HG03108 (cell line): ENCODE results near the gene MAP3K3.
"Not testable (repeated sequence)": the region's sequence is repeated elsewhere in the genome, so short reads cannot be mapped to it uniquely, and the experiment has no call there.

Experiments used
- ATAC-seq: cut with Tn5 transposase; IDR thresholded peaks from one replicate; pipeline ENCODE4 v1.9.1; 2021; ENCODE audit warnings: moderate library complexity; ENCODE audit not compliant: unreplicated experiment

MAP3K3 gene

DNA sequence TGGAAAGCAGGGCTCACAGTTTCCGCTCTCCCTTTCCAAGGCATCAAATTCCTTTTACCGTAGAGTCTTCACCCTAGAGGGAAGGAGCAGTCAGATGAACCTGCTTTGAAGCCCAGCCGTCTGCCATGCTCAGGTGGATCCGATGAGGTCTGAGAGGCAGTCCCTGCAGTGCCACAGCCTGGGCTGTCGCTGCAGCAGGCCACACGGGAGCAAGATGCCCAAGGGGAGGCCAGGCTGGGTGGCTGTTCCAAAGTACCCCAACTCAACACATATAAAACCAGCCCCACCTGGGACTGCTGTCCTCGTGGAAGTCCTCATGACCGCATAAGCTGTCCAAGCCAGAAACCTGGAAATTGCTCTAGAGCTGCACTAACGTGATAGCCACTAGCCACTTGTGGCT is 82.6 kb downstream of the MAP3K3 start:
- ATAC-seq = no peak

DNA sequence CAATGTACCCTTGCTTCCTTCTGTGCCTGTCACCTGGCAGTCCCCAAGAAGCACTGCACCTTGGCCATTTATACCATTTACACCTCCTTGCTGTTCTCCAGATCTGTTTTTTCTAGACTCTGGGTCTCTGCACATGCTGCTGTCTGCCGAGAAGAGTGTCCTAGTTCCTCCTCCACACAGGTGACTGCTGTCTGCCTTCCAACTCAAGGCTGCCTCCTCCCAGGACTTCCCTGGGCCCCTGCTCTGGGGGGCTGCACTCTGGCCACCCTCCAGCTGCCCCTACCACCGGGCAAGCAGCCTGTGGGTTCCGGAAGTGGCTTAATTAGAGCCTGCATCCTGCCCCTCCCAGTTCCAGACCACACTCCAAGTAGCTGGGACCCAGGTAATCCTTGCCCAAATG is 83.4 kb downstream of the MAP3K3 start:
- no peak for ATAC-seq

DNA sequence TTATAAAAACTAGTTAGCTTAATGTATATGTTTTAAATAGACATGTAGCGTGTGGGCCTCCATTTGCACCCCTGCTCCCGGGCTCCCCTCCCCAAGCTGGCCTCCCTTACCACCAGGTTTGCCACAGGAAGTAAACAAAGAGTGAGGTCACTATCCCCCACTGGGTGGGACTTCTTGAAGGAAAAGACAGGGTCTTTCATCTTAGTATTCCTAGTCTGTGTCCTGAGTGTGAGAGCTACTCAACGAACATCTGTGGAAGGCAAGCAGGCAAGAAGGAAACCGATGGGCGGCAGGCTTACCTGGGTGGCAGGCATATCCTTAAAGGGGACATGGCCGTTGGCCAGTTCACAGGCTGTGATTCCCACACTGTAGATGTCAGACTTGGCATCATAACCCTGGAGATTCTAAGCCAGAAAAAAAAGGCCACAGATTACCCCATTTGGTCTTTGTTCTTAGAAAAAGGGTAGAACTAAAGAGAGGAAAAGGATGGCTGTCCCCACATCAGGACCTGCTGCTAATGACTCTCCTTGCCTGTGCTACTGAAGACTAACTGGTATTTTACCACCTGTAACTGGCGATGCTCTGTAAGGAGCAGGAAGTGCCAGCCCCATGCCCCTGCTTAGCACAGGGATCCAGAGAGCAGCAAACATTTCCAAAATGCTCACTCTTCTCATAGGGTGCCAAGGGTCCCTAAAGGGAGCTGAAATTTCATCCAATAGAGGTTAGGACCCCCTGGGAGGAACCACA is 84.3 kb downstream of the MAP3K3 start:
- ATAC-seq = no peak

DNA sequence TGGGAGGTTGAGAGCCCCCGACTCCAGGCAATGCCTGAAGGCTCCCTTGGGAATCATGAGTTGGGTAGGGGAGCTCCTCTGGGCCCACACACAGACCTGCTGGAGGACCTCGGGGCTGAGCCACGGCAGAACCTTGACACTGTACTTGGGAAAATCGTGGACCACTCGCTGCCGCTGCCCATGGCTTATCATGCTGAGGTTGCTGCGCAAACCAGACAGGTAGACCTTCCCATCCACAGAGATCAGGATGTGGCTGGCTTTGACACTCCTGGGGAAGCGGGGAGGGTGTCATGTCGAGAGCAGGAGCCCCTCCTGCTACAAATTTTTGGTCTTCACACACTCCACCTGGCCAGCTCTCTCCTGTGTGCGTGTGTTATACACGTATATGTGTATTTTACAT is 84.9 kb downstream of the MAP3K3 start:
- ATAC-seq = no peak

DNA sequence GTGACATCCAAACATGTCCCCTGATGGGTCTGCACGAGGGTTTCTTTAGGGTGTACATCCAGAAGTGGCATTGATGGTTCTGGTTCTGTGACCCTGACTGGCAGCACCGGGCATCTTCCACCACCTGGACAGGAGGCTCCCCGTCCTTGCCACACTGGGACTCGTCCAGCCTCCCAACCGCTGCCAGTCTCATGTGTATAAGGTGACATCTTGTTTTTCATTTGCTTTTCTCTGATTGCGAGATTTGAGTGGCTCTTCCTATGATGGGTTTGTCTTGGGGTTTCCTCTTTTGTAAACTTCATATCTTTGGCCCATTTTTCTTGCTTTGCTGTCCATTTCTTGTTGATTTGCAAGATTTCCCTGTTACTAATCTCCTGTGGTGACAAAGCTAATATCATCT is 86.9 kb downstream of the MAP3K3 start:
- no peak for ATAC-seq

DNA sequence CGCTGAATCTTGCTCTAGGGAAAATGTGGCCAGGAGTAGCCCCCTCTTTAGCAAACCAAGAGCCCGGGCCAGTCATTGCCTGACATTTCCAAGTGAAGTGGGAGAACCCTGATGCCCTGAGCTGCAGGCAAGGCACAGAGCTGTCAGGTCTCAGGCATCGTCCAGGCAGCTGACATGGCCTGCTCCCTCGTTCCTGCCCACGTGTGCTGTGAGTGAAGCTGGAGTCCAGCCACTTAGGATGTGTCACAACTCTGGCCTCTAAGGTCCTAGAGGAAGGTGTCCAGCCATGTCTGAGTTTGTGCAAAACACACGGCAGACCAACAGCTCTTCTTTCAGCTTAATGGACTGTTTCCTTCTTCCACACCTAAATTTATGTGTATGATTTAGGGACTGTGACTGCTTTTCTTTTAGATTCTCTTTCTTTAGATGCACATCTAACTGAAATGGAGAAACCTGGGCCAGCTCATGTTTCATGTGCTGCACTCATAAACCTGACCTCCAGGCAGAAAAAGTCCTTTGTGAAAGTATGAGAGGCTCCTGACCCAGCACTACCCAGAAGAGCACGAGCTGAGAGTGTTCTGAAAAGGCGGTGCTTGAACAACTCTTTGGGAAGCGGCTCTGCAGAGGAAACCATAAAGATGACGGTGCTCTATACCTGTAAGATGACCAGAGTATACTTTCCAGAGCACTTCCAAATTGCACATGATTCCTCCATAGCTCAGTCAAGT is 92.5 kb downstream of the MAP3K3 start:
- no peak for ATAC-seq

DNA sequence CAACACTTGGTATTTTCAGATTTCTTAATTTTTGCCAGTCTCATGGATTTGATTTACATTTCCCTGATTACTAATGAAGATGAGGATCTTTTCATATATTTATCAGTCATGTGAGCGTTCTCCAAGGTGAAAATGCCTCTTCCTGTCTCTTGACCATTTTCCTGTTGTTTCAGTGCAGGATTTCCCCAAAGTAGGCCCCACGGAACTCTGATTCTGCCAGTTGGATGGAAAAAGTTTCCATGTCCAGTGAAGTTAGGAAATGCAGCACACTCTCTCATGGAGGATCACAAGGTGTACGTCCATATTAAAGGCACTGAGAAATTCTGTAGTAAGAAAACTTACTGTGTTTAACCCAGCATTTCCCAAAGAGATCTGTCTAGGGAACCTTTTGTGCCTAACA is 94.2 kb downstream of the MAP3K3 start:
- ATAC-seq = no peak

DNA sequence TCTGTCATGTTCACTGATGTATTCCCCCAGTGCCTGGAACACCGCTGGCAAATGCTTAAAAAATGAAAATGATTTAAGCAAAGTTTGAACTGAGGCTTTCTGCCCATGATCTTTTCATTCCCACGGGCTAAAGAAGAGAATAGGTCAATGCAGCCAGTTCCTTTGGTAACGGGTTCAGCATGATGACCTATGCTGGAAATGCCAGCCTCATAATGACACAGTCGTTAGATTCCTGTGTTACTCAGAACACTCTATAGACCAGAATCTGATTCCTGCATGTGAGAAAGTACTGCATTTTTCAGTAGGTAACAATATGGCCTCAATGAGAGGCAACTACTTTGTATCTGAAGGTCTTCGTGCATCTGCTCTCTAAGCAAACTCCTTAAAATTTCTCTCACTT is 96.8 kb downstream of the MAP3K3 start:
- ATAC-seq = no peak

DNA sequence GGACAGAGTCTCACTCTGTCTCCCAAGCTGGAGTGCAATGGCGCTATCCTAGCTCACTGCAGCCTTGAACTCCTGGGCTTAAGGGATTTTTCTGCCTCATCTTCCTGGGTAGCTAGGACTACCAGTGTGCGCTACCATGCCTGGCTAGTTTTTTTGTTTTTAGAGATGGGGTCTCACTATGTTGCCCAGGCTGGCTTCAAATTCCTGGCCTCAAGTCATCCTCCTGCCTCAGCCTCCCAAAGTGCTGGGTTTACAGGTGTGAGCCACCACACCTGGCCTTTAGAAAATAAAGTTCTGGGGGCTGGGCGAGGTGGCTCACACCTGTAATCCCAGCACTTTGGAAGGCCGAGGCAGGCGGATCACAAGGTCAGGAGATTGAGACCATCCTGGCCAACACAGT is 98.0 kb downstream of the MAP3K3 start:
- not testable (repeated sequence) for ATAC-seq

DNA sequence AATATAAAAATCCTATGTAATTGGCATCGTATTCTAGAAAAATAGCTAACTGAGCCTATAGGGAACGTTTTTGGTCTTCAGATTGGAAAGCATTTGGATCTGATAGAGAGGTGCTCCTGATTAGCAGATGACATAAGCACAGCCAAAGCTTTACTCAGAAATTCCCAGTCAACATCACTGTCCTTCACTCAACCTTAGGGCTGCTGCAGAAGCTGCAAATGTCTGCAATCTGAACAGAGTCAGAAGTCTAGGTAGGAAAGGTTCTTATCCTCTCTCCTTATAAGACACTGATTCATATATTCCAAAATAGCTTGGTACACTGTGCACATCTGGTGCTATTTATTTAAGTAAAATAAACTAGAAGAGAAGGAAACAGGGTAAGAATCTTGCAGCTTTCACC is 100.2 kb downstream of the MAP3K3 start:
- ATAC-seq = no peak

DNA sequence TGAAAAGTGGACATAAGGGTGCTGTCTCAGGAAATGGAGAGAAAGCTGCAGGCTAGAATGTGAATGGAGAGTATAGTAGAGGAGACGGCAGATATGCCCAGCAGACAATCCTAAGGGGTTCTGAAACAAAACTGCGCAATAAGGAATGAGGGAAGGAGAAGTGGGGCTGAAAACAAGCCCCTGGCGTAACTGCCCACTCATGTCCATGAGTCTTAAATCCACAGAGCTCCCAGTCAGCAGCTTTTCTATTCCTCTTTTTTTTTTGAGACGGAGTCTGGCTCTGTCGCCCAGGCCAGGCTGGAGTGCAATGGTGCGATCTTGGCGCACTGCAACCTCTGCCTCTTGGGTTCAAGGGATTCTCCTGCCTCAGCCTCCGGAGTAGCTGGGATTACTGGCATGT is 113.5 kb downstream of the MAP3K3 start:
- ATAC-seq = no peak

DNA sequence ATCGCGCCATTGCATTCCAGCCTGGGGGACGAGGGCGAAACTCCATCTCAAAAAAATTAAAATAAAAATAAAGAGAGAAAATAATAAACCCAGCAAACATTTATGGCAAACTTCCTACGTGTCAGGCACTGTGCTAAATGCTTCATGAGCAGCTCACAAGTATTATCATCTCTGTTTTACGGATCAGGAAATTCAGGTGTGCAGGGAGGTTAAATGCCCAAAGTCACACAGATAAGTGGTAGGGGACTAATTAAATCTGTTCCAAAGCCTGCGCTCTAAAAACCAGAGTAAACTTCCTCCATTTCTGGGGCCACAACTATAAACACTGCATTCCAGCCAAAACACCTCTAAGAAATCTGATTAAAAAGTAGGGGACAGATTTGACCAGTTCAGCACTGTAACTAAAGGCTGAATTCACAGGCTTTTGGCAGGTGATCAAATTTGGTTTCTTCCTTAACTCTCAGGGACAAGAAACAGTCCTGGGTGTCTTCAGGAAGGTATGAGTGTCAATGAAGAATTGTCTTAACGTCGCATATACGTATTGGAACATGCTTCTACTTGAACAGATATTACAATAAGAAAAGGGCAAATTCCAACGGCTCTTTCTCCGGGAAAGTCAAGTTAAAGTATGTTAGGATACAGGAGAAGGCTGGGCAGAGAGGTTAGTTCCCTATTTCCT is 118.4 kb downstream of the MAP3K3 start:
- no peak for ATAC-seq

DNA sequence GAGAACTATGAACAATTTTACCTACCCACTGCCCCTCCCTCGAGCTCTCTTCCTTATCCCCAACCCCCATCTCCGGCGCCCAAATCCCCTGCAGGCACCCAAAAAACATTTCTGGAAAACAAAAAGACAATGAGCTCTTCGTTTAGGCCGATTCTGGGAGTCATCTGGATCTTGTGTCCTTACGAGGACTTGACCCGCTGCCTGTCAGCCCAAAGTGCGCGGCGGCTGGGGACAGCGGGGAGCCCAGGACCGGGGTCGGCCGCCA is 118.9 kb downstream of the MAP3K3 start:
- ATAC-seq = peak; percentile 14

DNA sequence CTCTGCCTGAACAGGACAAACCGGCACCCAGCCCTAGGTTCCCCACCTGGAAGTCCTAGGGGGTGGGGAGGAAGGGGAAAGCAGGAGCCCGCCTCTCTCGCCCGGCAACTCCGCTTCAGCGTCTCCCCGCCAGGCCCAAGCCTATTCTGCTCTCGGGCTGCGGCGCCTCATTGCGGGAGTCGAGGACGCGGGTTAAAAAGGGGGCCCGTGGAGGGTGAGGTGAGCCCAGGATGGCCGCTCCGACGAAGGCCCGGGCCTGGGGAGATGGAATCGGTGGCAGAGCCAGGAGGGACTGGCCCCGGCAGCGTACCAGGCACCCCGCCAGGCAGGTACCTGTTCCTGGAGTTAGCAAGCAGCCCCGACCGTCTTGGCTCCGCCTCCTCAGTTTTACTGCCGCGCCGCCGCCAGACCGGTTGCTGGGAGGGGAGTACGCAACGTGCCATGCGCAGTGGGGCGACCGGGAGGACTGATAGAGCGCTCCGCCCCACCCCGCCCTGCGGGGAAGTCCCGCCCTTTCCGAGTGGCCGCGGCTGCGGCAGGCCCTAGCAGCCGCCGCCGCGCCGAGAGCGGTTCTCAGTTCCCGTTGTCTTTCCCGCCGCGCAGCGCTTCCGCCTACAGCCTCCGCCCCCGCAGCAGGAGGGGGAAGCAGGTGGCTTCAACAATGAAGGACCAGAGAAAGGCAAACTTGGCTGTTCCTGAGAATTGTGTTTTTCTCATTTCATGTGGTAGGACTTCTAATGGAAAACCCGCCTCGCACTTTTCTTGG is 119.4 kb downstream of the MAP3K3 start, which contains the start of gene STRADA:
STRADA (minus strand) TSS at position 392 of the 766 bp plus-strand sequence. CDS start 13,430 bp downstream, outside the sequence.
- peak; percentile 82 for ATAC-seq
